Activated naive CD4-positive, alpha-beta T cell treated with anti-CD3 and anti-CD28 coated beads, Interleukin-2, amount 10 ng/mL, durations not matched to agents 7 days and 5 days (primary cell): Measurements from ENCODE around the gene GAS7.

Source experiments
- CTCF ChIA-PET: fragments of 350-600 bp; sonication (Branson Sonifier 250); formaldehyde crosslinking; loops from one replicate; lab custom pipeline; 2021; ENCODE audit warnings: antibody characterized with exemption; lab: Charles Lee
- DNase-seq: peaks from one replicate; pipeline ENCODE4 v3.0.0-alpha.2; 2020
- H3K27ac Mint-ChIP-seq: one replicate; pipeline ENCODE4 v1.8.0; 2021; ENCODE audit warnings: mild to moderate bottlenecking, moderate library complexity, mixed read lengths
- H3K27me3 Mint-ChIP-seq: one replicate; pipeline ENCODE4 v1.8.0; 2021; ENCODE audit warnings: mild to moderate bottlenecking, mixed read lengths
- H3K36me3 Mint-ChIP-seq: one replicate; pipeline ENCODE4 v1.8.0; 2021; ENCODE audit warnings: mixed read lengths
- H3K4me1 Mint-ChIP-seq: one replicate; pipeline ENCODE4 v1.8.0; 2021; ENCODE audit warnings: mixed read lengths
- H3K4me3 Mint-ChIP-seq: one replicate; pipeline ENCODE4 v1.8.0; 2021; ENCODE audit warnings: mild to moderate bottlenecking, moderate library complexity, mixed read lengths
- H3K9me3 Mint-ChIP-seq: one replicate; pipeline ENCODE4 v1.8.0; 2021; ENCODE audit warnings: mixed read lengths

The GAS7 gene

DNA sequence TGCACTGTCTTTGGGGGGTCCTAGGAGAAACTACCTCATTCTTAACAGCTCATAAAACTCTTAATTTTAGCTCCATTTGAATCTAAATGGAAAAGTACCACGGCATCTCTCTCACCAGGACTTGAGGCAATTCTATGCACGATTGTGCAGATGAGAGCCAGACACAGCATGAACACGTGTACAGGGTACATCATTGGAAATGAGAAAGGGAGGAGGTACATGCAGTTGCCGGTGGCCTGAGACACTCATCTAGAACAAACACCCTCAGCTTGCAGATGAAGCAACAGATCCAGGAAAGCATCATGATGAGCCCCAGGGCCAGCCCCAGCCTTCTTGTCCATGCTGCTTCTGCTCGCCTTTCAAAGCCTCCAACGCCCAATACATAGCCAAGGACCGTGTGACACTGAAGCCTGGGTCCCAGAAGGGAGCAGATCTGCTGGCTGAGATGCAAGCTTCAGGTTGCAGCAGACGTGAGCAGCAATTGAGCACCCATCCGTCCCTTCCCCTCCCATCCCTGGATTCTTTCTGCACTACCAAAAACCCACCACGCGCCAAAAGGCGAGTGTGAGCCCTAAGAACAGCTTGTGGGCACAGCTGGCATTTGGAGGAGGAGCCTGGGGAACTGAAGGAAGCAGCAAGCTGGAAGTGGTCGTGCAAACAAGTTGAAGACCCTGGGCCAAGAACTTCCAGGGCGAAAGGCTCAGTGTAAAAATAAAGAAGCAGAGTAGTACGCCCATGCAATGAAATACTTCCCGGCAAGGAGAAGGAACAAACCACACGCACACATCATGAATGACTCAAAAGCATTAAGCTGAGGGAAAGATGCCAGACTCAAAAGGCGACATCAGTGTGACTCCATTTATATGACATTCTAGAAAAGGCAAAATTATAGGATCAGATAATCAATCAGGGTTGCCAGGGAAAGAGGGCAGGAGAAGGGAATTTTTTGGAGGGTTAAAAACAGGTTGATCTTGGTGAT is 286.0 kb downstream of the GAS7 start:
- Mint-ChIP-seq H3K27me3 (no peaks in the 10 kb centered on the region), H3K27ac (no peak overlapping the region), H3K4me1 (no peaks in the 10 kb centered on the region), H3K9me3 (no peaks in the 10 kb centered on the region), H3K36me3 (no peaks in the 10 kb centered on the region), H3K4me3 (no peak overlapping the region)
- CTCF ChIA-PET, result interaction anchor here (0.6 kb wide), 1 partner anchor 424 kb away, joined by 3 read pairs; no protein-coding TSS in a partner anchor
- no peak for DNase-seq

DNA sequence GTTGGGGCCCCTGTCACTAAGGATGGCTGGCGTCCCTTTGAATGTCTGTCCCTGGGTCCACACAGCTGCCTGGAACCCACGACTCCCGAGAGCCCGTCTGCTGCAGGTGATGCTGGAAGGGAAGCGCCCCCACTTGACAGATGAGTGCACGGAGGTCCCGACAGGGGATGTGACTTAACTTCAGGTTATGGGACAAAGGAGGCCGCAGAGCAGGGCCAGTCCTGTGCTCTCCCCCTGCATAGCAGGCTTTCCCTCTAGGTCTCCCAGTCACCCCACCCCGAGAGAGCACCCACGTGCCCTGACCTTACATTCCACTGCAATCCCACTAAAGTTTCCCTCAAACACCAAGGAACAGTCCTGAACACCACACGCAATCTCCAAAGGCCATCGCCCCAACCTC is 287.3 kb downstream of the GAS7 start:
- no peaks in the 10 kb centered on the region for H3K27me3 Mint-ChIP-seq

DNA sequence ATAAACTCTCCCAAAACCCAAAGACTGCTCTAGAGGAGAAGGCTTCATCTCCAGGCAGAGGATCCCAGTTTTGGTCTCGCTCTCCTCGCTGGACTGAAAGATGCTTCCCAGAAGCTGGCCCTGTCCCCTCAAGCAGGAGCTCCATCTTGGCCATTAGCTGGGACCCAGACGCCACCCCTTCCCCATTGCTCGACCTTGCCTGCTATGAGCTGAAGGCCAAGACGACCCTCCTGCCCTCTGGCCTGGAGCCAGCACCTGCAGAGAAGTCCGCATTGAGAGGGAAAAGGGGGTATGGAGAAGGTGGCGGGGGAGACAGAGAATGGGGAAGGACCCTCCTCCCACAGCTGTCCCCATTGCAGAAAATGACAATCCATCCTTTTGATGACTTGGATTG is 289.8 kb downstream of the GAS7 start:
- Mint-ChIP-seq H3K36me3 (no peaks in the 10 kb centered on the region), H3K9me3 (no peaks in the 10 kb centered on the region), H3K4me3 (no peak overlapping the region), H3K4me1 (no peaks in the 10 kb centered on the region), H3K27ac (no peak overlapping the region), H3K27me3 (no peaks in the 10 kb centered on the region)
- CTCF ChIA-PET, result no interaction called here
- no peak for DNase-seq

More for the DNA sequence above, 287.3 kb downstream of the GAS7 start:
- H3K36me3 Mint-ChIP-seq, result no peaks in the 10 kb centered on the region
- no peak overlapping the region for H3K4me3 Mint-ChIP-seq
- no peak for DNase-seq
- no peak overlapping the region for H3K27ac Mint-ChIP-seq
- H3K4me1 Mint-ChIP-seq, result no peaks in the 10 kb centered on the region
- no peaks in the 10 kb centered on the region for H3K9me3 Mint-ChIP-seq
- CTCF ChIA-PET, result no interaction called here

DNA sequence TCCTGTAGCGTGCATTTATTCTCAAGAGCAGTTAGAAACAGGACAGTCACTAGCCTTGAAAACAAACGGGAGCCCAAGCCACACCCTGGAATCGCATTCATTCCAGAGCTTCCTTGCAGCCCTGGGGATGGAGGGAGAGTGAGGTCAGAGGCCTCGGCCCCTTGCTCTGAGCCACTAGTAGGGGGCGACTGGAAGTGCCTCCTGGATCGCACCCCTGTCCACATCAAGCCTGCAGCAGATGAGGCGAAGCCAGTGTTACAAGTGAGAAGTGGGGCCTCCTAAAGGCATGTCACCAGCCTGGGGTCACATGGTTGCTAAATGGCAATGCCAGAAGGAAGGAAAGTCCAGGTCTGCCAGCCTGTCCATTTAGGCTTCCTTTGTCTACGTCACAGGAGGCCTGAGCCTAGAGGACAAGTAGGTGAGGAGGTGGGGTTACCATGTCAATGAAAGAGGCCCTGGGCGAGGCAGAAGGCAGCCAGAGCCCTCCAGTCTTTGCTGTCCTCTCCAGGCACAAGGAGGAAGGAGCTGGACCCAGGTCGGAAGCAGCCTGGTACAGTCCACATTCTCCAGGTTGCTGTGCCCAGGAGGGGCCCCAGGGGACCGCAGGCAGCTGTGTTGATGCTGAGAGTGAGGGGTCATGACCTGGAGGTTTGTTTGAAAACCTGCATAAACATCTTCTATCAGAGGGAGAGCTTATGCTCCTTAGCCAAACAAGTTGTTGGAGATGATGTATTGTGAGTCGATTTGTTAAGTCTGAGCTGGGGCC is 290.3 kb downstream of the GAS7 start:
- no peaks in the 10 kb centered on the region for H3K36me3 Mint-ChIP-seq
- CTCF ChIA-PET, result no interaction called here
- DNase-seq, result no peak
- H3K4me1 Mint-ChIP-seq, result no peaks in the 10 kb centered on the region
- no peak overlapping the region for H3K4me3 Mint-ChIP-seq
- no peaks in the 10 kb centered on the region for H3K27me3 Mint-ChIP-seq
- H3K9me3 Mint-ChIP-seq, result no peaks in the 10 kb centered on the region
- H3K27ac Mint-ChIP-seq, result no peak overlapping the region

DNA sequence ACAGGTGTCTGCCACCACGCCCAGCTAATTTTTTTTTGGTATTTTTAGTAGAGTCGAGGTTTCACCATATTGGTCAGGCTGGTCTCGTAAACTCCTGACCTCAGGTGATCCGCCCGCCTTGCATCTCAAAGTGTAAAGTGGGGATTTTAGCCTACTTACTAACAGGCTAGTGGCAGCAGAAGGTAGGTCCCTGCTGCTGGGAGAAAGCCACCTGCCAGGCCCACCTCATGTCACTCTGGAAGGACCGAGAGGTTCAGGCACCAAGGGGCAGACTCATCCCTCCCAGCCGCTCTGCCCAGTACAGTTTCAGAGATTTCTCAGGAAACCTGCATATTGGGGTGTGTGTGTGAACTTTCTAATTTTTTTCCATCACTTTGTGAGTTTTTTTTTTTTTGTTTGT is 291.3 kb downstream of the GAS7 start:
- no peaks in the 10 kb centered on the region for H3K27me3 Mint-ChIP-seq

DNA sequence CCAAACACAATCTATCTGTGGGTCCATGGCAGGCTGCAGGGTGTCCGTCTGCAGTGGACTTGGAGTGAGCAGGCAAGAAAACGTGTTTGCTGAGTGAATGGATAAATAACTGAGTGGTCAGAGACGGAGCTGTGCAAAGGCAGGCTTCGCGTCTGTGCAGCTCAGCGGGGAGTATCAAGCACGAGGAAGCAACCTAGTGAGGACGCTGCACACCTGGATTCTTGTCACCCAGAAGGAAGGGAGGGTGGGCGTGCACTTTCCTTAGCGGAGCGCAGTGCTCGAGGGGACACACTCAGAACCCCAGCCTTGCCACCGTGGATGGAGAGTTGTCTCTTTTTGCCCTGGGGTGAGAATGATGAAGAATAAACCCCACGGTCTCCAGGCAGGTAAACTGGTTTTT is 291.8 kb downstream of the GAS7 start:
- Mint-ChIP-seq H3K4me3 (no peak overlapping the region), H3K27me3 (no peaks in the 10 kb centered on the region), H3K27ac (no peak overlapping the region), H3K36me3 (no peaks in the 10 kb centered on the region), H3K9me3 (no peaks in the 10 kb centered on the region), H3K4me1 (no peaks in the 10 kb centered on the region)
- no peak for DNase-seq
- CTCF ChIA-PET, result no interaction called here

More for the DNA sequence above, 291.3 kb downstream of the GAS7 start:
- Mint-ChIP-seq H3K4me3 (no peak overlapping the region), H3K4me1 (no peaks in the 10 kb centered on the region), H3K9me3 (no peaks in the 10 kb centered on the region), H3K27ac (no peak overlapping the region), H3K36me3 (no peaks in the 10 kb centered on the region)
- no peak for DNase-seq
- CTCF ChIA-PET, result no interaction called here

DNA sequence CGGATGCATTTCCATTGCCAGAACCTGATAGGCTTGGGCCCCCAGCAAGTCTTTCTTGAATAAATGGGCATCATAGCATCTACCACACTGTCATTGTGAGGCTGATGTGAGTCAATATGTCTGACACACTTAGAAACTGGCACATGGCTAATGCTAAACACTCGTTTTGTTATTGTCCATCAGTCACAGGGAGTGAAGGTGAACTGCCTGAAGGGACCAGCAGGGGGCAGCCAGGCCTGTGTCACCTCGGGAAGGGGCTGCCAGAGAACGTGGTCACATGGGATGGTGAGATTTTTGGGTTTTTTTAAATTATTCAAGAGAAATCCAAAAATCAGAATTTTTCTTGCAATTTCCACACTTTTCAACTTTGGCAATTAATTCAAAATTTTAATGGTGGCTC is 292.5 kb downstream of the GAS7 start:
- DNase-seq, result no peak
- no peaks in the 10 kb centered on the region for H3K27me3 Mint-ChIP-seq
- H3K9me3 Mint-ChIP-seq, result no peaks in the 10 kb centered on the region
- no peaks in the 10 kb centered on the region for H3K4me1 Mint-ChIP-seq
- no peak overlapping the region for H3K4me3 Mint-ChIP-seq
- no peaks in the 10 kb centered on the region for H3K36me3 Mint-ChIP-seq
- CTCF ChIA-PET, result no interaction called here
- H3K27ac Mint-ChIP-seq, result no peak overlapping the region

DNA sequence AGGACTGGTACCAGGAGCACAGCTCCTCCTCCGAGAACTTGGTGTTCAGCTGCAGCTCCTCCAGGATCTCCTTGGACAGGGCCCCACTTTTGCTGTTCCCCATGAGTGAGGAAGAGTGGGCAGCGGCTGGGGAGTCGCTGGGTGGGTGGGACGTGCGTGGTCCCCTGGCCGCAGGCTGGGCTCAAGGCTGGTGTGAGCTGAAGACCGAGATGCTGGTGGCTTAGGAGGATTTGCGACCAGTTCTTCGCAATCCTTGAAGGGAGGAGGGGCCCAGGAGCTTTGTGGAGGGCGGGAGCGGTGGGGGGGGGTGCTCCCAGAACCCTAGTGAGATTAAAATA is 293.4 kb downstream of the GAS7 start, which contains the start of gene RCVRN:
TSS of gene RCVRN (minus strand) at position 194 of the 338 bp plus-strand sequence. CDS start at position 103, 91 bp downstream.
- no peaks in the 10 kb centered on the region for H3K9me3 Mint-ChIP-seq
- no peak for DNase-seq
- H3K36me3 Mint-ChIP-seq, result no peaks in the 10 kb centered on the region
- no peak within 1 kb of the TSS for H3K27ac Mint-ChIP-seq
- no peaks in the 10 kb centered on the region for H3K27me3 Mint-ChIP-seq
- CTCF ChIA-PET, result interaction anchor here (0.6 kb wide), 1 partner anchor 330 kb away, joined by 6 read pairs; no protein-coding TSS in a partner anchor
- no peak within 1 kb of the TSS for H3K4me3 Mint-ChIP-seq
- H3K4me1 Mint-ChIP-seq, result no peaks in the 10 kb centered on the region

DNA sequence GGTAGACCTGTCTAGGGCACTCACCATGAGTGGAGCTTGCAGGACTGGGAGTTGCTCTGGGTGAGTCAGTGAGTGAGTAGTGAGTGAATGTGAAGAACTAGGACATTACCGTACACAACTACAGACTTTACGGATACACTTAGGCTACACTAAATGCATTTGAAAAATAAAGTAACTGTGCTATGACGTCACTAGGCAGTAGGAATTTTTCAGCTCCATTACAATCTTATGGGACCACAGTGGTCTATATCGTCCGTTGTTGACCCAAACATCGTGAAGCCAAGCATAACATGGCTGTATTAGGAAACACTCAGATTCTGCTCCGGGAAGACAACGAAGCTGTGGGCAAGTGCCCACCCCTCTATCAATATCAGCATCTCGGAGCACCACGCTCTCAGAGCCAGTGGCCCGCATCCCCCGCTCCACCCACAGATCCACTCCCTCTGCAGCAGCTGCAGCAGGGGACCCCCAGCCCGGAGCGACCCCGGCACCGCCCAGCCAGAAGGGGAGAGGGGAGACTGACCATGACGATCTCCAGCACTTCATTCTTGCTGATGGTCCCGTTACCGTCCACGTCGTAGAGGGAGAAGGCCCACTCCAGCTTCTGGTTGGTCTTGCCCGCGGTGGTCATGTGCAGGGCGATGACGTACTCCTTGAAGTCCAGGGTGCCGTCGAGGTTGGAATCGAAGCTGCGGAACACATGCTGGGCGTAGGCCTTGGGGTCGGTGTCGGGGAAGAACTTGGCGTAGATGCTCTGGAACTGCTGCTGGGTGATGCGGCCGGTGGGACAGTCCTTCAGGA is 293.9 kb downstream of the GAS7 start:
- Mint-ChIP-seq H3K4me3 (no peak overlapping the region), H3K4me1 (no peaks in the 10 kb centered on the region), H3K27me3 (no peaks in the 10 kb centered on the region), H3K27ac (no peak overlapping the region), H3K9me3 (no peaks in the 10 kb centered on the region), H3K36me3 (no peaks in the 10 kb centered on the region)
- DNase-seq, result no peak
- CTCF ChIA-PET, result no interaction called here

DNA sequence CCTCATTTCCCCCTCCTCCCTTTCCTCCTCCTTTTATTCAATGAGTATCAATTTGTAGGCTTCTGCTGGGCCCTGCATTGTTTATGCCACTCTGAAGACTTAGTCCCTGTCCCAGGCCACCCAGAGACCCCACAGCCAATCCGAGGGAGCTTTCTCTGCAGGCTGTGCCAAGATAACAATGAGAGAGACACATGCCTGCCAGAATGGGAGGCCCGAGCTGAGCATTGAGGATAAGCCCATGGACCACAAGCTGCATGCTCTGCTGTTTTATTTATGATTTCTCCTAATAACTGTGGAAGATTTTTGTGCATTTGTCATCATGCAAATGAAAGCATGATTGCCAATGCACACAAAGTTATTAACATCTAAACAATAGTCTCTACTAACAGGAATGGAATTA is 296.3 kb downstream of the GAS7 start:
- CTCF ChIA-PET, result no interaction called here
- DNase-seq, result no peak
- Mint-ChIP-seq H3K36me3 (no peaks in the 10 kb centered on the region), H3K9me3 (no peaks in the 10 kb centered on the region), H3K4me3 (no peak overlapping the region), H3K27me3 (no peaks in the 10 kb centered on the region), H3K4me1 (no peaks in the 10 kb centered on the region), H3K27ac (no peak overlapping the region)

DNA sequence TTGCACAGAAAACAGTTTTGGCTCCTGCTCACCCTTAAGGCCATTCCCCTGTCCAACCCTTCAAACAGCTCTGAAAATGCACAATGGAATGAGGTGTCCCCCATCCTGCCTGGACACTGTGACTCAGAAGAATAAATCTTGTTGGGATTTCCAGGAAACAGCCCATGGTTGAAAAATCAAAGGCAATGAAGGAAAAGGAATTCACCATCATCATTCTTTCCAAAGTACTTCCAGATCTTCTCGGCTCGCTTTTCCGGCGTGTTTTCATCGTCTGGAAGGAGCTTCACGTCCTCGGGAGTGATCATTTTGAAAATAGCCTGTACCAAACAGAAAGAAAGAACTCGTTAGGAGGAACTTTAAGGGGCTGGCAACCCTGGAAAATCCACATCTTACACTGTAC is 297.6 kb downstream of the GAS7 start:
- Mint-ChIP-seq H3K4me1 (no peaks in the 10 kb centered on the region), H3K27me3 (peaks cover 4% of the 10 kb centered on the region), H3K27ac (no peak overlapping the region), H3K4me3 (no peak overlapping the region), H3K9me3 (no peaks in the 10 kb centered on the region), H3K36me3 (no peaks in the 10 kb centered on the region)
- no peak for DNase-seq
- CTCF ChIA-PET, result no interaction called here

DNA sequence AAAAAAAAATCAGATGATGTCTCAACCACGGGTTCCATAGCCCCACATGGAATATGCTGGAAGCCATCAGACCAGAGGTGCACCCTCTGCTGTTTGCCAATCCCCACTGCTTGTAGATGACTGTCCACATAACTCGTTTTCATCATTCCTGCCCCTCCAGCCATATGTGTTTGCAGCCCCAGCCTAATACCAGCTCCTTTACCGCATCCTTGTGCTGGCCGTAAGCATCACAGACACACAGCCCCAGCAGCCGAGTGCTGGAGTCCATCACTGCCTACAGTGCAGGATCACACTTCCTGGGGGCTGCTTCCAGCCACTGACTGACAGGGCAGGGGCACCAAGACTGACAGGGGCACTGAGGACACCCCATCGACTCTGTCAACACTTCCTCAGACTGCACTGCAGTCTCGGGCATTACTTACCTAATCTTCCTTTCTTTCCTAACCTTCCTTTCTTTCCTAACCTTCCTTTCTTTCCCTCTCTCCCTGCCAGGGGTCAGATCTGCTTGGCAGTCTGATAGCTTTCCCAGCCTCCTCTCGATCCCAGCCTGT is 298.3 kb downstream of the GAS7 start:
- DNase-seq, result no peak
- Mint-ChIP-seq H3K9me3 (no peaks in the 10 kb centered on the region), H3K27me3 (peaks cover 4% of the 10 kb centered on the region), H3K36me3 (no peaks in the 10 kb centered on the region), H3K4me3 (no peak overlapping the region), H3K27ac (no peak overlapping the region), H3K4me1 (no peaks in the 10 kb centered on the region)
- CTCF ChIA-PET, result no interaction called here

DNA sequence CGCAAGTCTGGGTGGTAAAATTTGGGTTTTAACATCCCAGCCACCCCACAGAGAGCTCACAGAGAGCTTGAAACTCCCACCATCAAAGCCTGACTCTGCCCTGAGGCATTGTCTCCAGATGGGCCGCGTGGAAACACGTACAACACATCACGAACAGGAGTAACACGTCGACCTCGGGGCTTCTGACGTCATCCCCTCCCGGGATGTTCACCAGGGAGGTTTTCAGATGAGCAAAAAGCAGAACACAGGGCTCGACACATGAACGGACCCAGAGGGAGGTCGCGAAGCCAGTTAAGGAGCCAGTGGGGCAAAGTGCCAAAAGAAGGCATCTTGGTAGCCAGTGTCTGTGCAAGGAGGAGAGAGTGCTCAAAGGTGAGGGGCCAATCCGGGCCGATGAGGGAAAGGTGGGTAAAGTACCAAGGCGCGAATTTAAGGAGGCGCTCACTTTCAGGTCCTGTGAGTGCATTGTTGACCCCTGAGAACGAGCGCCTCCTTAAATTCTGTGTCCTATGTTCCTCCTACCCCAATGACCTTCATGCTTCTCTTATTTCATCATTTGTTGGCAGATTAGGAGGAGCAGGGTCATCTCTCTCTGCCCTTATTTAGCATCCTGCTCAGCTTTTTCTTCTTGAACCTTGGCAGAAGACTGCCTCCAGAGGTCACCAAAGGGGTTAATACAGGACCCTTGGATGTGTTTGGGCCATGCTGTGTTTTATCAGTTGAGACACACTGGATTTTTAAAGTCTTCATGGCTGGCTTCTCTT is 298.9 kb downstream of the GAS7 start:
- no peak for DNase-seq
- Mint-ChIP-seq H3K4me3 (no peak overlapping the region), H3K27ac (no peak overlapping the region), H3K27me3 (peaks cover 4% of the 10 kb centered on the region), H3K4me1 (no peaks in the 10 kb centered on the region), H3K36me3 (no peaks in the 10 kb centered on the region), H3K9me3 (no peaks in the 10 kb centered on the region)
- CTCF ChIA-PET, result no interaction called here
